Stimulated activated CD4-positive, alpha-beta T cell treated with anti-CD3 and anti-CD28 coated beads, Interleukin-4, amount 100 ng/mL, for 24 hours (primary cell): ENCODE data around the gene KCNH5.

Experiments
- DNase-seq: peaks from one replicate; pipeline ENCODE4 v3.0.0-alpha.2; 2020

Gene KCNH5, protein sequence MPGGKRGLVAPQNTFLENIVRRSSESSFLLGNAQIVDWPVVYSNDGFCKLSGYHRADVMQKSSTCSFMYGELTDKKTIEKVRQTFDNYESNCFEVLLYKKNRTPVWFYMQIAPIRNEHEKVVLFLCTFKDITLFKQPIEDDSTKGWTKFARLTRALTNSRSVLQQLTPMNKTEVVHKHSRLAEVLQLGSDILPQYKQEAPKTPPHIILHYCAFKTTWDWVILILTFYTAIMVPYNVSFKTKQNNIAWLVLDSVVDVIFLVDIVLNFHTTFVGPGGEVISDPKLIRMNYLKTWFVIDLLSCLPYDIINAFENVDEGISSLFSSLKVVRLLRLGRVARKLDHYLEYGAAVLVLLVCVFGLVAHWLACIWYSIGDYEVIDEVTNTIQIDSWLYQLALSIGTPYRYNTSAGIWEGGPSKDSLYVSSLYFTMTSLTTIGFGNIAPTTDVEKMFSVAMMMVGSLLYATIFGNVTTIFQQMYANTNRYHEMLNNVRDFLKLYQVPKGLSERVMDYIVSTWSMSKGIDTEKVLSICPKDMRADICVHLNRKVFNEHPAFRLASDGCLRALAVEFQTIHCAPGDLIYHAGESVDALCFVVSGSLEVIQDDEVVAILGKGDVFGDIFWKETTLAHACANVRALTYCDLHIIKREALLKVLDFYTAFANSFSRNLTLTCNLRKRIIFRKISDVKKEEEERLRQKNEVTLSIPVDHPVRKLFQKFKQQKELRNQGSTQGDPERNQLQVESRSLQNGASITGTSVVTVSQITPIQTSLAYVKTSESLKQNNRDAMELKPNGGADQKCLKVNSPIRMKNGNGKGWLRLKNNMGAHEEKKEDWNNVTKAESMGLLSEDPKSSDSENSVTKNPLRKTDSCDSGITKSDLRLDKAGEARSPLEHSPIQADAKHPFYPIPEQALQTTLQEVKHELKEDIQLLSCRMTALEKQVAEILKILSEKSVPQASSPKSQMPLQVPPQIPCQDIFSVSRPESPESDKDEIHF

DNA sequence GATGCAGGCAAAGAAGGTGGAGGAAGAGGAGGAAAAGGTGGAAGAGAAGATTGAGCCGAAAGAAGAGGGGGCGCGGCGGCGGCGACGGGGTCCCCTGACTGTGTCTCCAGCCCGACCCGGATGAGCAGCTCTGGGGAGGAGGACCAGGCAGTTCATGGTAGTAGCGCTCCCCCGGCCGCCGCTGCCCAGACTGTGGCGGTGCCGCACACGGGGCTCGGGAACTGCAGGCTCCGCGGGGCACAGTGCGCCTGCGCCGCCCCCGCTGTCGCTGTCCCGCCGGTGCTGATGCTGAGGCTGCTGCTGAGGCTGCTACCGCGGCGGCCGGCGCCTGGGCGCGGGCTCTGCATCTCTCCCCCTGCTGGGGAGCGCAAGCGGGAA lies at the start of gene KCNH5:
TSS of gene KCNH5 (minus strand) at position 225 of the 378 bp plus-strand sequence. CDS start 272 bp downstream, outside the sequence.
- DNase-seq, result peak; percentile 3

DNA sequence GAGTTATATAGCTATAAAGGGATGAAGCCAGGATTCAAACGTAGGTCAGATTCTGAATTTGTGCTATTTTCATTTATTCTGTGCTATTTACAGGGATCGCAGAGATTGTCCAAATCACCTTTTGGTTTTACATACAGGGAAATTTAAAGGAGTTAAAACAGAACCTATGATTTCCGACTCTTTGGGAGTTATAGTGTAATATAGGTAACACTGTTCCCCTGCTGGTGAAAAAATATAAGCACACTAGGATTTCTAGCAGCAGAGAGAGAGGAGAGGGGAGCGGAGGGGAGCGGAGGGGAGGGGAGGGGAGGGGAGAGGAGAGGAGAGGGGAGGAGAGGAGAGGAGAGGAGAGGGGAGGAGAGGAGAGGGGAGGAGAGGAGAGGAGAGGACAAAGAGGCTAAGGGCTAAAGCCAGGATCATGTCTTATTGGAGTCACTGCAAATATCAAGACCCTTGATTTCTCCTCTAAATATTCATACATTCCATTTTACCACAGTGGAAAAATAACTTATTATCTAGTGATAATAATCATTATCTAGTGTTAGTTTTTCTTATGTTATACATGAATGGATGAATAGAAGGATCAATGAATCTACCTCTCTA lies 46.2 kb upstream of the KCNH5 start:
- no peak for DNase-seq

DNA sequence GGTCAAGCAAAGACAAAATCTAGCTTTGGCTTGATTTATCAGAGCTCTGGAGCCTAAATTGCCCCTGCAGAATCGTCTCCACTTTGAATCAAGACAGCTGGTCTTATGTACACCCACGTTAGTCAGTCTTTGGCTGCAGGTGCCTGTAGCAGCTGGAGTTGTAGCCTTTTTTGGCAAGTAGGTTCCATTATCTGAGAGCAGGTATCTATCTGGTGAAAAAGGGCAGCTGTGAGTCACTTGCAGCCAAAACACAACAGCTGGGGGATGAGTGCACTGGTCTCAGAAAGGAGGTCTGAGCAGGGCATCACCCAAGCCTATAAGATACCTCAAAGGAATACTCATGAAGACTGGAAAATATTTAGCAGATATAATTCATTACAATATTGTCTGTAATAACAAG lies 43.6 kb upstream of the KCNH5 start:
- no peak for DNase-seq

DNA sequence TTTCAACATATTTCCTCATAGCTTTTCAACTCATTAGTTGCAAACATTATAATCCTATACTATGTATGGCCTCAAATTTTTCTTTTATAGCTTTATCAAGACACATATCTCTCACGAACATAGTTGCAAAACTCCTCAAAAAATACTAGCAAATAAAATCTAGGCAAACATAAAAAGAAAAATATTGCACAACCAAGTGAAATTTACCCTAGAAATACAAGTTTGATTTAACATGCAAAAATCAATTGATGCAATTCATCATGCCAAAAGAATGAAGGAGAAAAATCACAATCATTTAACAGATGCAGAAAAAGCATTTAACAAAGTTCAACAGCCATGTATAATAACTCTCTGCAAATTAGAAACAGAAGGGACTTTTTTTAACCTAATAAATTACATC lies 33.3 kb upstream of the KCNH5 start:
- DNase-seq, result no peak

DNA sequence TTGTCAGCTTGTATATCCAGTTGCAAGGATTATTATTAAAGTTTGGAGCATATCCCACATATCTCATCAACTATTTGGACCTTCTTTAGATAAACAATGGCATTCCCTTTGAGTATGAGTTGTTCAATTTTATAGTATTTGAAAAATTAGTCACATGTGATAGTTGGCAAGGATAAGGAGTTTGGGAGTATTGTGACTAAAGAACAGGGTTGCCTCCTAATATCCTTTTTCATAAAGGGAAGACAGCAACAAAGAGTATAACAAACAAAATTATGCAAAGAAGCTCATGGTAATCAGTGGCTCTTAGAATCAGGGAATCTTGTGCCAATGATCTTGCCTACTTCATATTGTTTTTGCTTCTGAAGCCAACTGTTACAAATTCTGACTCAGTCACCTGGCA lies 31.2 kb upstream of the KCNH5 start:
- no peak for DNase-seq

DNA sequence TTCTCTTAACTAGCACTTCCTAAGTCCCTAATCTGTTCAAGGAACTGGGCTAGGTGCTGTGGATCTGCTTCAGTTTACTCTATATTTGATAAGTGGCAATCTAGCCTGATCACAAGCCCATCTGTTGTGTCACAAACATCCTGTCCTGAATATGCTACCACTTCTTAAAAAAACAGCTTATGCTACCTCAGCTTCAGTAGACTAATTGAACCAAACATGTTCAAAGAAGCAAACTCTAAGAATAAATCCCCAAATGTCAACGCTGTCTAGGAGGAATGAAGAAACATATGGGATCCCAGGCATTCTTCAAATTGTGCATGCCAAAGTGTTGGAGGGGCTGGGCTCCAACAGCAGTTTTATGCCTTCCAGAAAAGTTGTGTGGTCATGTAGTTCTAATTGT lies 10.4 kb upstream of the KCNH5 start:
- no peak for DNase-seq

DNA sequence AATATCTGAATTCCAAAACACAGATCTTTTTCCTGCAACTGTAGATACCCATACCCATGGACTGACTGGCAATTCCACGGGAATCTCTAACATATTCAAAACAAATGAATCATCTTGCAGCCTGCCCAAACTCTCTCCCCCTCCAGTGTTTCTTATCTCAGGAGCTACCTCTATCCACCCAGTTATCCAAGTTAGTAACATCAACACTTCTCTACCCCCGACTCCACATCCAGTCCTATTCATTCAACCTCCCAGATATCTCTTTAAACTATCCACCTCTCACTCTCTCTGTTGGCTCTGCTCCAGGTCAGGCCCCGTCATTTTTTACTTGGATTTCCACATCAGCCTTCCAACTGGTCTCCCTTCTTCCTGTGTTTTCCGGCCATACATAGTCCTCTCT lies 6.7 kb upstream of the KCNH5 start:
- DNase-seq, result no peak

DNA sequence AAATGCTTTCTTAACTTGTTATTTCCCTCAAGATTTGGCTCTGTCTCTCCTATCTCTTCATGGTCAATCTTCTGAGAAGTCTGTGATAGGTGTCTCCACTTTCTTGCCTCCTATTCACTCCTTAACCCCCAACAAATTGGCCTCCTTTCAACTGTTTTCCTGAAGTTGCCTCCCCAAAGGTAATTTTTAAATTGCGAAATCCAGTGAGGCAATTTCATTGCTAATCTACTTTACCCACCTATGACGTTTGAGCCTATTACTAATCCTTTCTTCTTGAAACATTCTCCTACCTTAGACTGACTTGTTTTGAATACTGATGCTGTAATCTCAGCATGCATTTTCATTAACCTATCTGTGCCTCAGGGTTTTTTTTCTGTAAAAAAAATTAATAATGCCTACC lies 6.0 kb upstream of the KCNH5 start:
- no peak for DNase-seq

DNA sequence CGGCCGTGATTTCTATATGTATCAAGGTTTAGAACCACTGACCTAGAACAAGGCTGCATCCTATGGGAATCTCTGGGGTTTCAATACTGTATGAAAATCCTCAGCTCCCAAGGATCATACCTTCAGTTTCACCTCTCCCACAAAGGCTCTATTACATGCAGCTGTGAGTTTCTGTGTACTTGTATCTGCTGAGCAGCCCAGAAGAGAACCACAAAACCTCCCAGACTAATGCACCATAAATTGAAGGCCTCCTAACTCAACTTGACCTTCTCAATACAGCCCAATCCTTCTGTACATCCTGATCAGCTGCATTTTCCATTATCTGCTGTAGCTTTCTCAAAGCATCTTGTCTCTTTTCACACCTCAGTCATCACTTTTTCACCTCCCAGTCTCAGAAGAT lies 5.4 kb upstream of the KCNH5 start:
- no peak for DNase-seq

DNA sequence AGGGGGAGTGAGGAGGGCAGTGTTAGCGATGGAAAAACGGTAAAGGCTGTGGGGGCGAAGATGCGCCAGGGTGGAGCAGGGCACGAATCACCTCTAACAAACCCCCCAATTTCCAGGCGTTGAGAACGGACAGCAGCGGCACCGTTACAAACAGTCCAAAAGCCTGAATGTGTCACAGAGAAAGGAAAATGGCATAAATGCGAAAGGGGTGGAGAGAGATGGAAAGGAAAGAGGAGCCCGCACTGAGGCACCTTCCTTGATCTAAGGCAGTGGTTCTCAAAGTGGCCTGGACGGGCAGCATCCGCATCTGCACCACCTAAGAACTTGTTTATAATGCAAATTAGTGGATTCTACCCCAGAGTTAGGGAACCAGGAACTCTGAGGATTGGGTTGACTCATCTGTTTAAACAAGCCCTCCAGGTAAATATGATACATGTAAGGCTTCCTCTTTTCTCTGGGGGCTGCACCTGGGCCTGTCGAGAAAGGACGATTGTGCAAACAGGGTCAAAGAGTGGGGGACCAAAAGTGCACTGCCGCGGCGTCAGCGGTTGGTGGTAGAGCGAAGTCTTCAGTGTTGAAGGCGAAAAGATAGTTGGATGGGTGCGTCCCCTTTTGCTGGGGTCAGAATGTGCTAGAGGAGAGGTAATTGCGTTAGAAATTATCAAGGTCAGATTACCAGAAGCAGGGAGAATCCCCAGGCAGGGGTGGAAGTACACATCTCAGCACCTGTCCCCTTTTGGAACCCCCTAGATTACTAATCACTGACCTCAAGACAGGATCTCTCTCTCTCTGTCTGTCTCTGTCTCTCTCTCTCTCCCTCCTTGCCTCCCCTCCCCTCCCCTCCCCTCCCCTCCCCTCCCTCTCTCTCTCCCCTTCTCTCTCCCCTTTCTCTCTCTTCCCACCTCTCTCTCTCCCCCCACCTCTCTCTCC lies 1.3 kb upstream of the KCNH5 start:
- DNase-seq, result no peak

DNA sequence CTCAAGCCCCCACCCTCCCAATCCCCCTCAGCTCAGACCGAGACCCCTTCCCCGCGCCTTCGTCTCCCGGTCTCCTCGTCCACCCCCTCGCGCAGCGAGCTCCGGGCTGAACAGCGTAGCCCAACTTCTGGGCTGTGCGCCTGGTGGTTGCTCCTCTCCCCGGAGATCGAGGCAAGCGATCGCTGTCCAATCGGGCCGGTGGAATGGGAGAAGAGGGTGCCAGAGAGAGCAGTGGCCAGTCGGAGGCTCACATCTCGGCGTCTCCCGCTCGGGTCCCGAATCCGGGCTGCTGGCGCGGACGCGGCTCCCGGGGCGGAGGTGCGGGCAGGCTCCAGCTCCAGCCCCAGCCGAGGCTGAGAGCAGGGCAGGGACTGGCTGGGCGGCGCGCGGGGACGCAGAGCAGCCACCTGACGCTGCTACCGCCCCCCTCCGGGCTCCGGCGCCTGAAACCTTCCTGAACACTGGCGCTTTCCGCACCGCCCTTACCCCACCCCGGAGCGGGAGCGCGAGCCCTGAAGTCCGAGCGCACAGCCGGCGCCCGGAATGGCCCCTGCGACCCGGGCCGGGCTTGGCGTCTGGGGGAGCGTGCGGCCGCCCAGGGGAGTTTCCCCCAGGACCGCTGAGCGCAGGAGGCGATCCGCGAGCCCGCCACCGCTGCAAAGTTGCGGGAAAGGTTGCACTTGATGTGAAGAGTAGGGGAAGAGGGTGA lies 508 bp upstream of the KCNH5 start:
- no peak for DNase-seq

DNA sequence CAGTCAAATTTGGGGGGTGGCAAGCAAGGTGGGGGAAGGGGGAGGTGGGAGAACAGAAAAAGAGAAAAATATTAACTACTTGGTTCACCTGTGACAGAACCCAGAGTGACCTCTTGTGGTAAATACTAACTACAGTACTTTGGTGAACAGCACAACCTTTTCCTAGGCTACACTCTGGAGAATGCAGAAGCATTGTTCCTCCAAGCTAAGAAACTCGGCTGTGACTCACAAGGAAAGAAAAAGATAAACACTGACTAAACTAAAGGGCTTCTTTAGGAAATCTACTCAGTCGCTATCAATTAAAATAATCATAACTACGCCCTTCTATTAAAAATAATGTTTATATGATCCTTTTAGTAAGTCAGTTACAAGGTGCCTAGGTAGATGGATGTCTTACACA lies 5.4 kb downstream of the KCNH5 start:
- no peak for DNase-seq

DNA sequence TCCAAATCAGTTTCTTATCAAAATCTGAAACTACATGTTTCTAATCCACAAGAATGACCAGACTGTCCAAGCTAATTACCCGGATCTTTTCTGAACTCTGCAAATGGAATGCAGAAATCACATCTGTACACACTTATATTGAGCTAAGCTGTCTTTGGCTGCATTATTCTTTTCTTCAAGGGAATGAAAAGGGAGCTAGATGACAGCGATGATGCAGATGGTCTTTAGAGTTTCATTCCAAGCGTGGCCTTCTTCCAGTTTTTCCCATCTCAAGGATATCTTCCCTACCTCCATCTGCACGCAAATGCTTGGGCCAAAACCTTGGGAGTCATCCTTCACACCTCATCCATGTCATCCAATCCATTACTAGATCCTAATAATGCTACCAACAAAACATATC lies 12.6 kb downstream of the KCNH5 start:
- no peak for DNase-seq

DNA sequence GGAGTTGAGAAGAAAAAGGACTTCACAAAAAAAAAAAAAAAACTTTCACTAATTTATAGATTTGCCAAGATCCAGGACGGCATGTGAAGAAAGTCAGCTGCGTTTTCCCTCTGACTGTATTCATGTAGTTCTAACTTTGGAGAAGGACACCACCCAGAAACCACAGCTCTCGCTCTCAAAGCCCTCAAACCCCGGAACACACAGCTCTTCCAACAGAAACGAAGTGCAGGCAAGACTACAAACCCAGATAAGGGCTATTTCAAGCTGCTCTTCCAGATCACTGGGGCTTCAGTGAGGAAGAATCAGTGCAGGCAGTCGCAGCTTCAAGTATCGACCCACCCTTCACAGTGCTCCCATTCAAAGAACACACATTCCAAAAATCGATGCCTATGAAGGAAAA lies 13.2 kb downstream of the KCNH5 start:
- DNase-seq, result no peak

DNA sequence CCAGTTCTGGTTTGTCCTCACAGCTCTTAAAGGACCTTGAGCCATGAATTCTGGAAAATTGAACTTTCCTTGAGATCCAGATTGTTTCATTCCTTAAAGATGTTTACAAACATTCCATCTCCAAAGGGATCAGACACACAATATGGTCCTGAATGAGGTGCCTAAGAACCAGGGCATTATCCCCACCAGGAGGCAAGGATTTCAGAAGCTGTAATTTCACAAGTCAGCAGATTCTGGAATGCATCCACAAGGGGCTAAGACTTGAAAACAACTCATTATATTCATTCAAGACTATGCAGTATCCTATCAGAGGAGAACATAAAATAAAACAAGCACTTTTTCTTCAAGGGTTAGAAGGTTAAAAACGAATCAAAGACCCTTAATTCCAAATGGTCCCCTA lies 15.1 kb downstream of the KCNH5 start:
- DNase-seq, result no peak

DNA sequence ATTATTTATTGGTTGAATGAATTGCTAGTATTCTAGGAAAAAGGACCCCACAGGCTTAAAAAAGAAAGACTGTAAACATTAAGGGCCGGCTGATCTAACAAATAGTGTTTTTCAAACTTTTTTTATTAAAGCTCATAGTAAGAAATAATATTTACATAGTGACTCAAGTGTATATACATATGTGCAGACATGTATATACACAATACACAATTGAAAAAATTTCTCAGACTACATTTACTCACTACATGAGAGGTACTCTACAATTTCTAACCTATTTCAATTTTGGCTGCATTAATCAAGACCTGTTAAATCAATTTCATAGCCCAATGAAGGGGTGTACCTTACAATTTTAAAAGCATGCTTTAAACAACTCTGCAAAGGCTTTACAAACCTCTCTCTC lies 17.5 kb downstream of the KCNH5 start:
- no peak for DNase-seq

DNA sequence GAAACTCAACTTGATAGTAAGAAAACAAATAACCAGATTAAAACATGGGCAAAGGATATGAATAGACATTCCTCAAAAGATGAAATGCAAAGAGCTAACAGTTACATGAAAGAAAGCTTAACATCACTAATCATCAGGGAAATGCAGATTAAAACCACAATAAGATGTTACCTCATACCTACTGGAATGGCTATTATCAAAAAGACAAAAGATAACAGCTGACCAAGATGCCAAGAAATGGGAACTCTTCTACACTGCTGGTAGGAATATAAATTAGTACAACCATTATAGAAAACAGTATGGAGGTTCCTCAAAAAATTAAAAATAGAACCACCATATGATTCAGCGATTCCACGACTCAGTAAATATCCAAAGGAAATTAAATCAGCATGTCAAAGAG lies 18.8 kb downstream of the KCNH5 start:
- no peak for DNase-seq

DNA sequence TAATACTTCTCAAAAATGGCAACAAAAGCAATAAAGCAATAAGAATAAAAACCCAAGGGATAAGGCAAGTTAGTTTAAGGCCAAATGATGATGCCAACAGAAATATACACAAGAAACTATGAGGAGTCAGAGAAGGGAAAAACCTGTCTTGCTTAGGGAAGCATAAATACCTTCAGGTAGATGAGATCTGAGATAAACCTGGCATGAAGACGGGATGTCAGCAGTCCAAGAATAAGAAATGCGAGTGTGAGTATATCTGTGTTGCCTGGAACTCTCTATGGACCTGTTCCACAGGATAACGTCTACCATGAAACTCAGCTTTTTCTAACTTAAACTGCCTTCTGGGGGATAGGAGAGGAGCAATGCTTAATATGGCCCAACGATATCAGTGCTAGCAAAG lies 30.6 kb downstream of the KCNH5 start:
- DNase-seq, result no peak

DNA sequence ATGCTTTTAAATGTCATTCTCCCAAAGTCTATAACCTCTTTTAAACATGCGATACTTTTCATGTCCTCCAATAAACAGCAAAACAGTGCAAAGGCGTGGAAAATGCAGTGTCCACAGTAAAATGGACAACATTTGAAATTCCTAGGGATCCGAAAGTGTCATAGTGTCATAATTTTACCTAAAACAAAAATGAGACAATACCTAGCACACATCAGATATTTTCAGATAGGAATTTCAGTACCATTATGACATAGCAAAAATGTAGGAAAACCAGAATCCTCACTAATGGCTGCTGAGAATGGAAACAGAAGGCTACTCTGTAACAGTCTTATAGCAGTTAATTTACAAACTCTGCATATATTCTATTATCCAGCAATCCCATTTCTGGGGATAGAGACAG lies 33.1 kb downstream of the KCNH5 start:
- no peak for DNase-seq

DNA sequence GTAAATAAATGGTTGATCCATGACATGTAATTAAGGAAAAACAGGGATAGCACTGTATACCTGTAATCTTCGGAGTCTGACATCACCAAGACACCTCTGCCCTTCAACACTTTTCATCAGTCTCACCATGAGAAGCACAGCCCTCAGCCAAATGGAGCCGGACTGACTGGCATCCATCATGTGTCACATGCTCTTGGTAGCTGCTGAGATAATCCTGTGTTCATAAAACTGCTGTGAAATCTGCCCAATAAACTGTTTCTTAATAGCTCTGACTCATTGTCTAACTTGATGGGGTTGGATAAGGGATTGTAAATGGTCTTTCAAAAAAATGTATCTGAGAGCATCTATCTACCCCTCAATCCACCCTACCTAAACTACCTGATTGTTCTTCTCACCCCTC lies 33.6 kb downstream of the KCNH5 start:
- DNase-seq, result no peak

DNA sequence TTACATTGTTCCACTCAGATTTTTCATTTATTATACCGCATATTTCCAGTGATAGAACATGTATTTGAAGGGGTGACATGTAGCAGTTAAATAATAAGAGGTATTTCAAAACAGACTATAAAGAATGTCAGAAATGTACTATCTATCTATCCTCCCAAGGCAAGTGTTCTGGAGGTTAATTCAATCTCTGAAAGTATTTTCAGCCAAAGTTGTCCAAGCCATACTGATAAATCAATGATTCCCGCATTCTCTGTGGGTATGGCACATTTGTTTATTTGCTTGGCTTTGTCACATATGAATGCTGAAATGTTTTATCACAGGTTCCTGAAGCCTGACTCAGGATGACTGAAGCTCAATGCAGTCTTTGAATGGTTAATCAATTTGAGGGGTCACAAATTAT lies 35.8 kb downstream of the KCNH5 start:
- DNase-seq, result no peak

DNA sequence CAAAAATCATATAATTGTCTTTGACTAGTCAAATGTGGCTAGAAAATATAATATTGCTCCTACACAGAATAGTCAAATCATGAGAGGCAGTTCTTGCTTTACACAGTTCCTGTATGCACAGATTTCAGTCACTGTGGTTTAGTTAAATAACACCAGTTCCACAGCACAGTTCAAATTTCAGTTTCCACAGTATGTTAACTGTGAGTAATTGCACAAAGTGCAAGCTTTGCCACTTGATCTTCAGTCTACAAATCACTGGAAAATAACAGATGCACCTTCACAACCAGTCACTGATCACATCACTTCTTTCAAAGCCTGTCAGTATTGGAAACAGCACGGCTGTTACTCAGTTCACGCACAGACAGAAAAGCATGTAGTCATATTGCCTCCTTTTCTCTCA lies 38.7 kb downstream of the KCNH5 start:
- no peak for DNase-seq
